ENCODE measurements around the gene ZNF747. TPM values are rescaled to one million over a fixed set of nuclear protein-coding genes. Genes with fewer than 3 reads are reported as not detected.
"Not testable (repeated sequence)": the region's sequence is repeated elsewhere in the genome, so short reads cannot be mapped to it uniquely, and the experiment has no call there.

ZNF747 gene
- total RNA-seq, 1 experiment from 2014 or later: 6.9 TPM

- DNase-seq (ENCODE audit: low read depth): no peak
Observed at GRCh38 chr16:30533748-30534367, 800 bp downstream of the ZNF747 start.

DNA sequence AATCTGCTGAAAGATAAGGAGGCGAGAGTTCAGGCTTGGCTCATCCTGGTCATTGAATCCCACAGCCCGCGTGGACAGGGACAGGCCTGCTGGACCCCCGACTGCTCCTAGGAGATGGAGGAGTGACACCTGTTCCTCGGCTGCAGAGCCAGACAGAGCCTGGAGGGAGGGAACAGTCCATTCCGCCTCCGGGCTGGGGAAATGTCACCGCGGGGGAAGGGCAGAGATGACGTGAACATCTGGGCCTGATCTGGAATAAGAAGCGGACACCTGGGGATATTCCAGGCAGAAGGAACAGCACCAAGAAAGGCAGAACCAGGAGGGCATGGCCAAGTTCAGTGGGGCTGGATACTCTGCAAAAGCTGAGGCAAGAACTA is 1.5 kb downstream of the ZNF747 start:
- DNase-seq (ENCODE audit: low read depth): no peak

- no peak for DNase-seq (ENCODE audit: low read depth)
Observed at GRCh38 chr16:30532285-30533145, 2.1 kb downstream of the ZNF747 start.

- no peak for DNase-seq (ENCODE audit: low read depth)
Observed at GRCh38 chr16:30530163-30531037, 4.3 kb downstream of the ZNF747 start.

GRCh38 chr16:30528799-30529457 is 5.7 kb downstream of the ZNF747 start:
- DNase-seq (ENCODE audit: low read depth): no peak

GRCh38 chr16:30527635-30528178 is 7.0 kb downstream of the ZNF747 start:
- peak; percentile 17 for DNase-seq (ENCODE audit: low read depth)

GRCh38 chr16:30526823-30527634 is 7.6 kb downstream of the ZNF747 start:
- DNase-seq (ENCODE audit: low read depth): peak; percentile 98

- DNase-seq (ENCODE audit: low read depth): no peak
Observed at GRCh38 chr16:30526137-30526822, 8.4 kb downstream of the ZNF747 start, which contains the start of gene ZNF768. Gene ZNF768 (minus strand): TSS chr16:30526566. CDS start chr16:30526413, 153 bp downstream.

- no peak for DNase-seq (ENCODE audit: low read depth)
Observed at GRCh38 chr16:30525844-30526136, 8.9 kb downstream of the ZNF747 start.

DNA sequence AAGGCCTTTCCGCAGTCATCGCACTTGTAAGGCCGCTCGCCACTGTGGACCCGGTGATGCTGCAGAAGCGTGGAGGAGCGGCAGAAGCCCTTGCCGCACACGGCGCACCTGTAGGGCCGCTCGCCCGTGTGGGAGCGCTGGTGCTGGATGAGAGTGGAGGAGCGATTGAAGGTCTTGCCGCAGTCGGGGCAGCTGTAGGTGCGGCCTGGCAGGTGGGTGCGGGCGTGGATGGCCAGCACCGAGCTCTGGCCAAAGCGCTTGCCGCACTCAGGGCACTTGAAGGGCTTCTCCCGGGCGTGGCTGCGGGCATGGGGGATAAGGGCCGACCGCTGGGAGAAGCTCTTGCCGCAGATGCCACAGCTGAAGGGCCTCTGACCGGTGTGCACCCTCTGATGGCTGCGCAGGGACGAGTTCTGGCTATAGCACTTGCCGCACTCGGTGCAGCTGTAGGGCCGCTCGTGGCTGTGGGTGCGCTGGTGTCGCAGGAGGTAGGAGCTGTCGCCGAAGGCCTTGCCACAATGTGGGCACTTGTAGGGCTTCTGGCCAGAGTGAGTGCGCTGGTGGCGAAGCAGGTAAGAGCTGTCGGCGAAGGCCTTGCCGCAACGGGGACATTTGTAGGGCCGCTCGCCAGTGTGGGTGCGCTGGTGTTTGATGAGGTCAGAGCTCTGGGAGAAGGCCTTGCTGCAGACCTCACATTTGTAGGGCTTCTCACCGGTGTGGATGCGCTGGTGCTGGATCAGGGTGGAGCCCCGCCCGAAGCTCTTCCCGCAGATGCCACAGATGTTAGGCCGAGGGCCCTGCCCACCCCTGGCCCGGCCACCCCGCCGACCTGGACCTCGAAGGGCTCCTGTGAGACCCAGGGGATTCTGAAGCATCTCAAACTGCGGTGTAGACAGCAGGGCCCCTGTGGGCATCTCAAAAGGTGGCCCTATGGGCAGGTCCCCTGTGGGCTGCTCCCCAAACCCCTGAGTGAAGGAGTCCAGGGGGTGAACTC is 9.8 kb downstream of the ZNF747 start:
- no peak for DNase-seq (ENCODE audit: low read depth)

GRCh38 chr16:30523768-30524574 is 10.7 kb downstream of the ZNF747 start:
- DNase-seq (ENCODE audit: low read depth): peak; percentile 19

- DNase-seq (ENCODE audit: low read depth): not testable (repeated sequence)
Observed at GRCh38 chr16:30522702-30523463, 11.8 kb downstream of the ZNF747 start.

DNA sequence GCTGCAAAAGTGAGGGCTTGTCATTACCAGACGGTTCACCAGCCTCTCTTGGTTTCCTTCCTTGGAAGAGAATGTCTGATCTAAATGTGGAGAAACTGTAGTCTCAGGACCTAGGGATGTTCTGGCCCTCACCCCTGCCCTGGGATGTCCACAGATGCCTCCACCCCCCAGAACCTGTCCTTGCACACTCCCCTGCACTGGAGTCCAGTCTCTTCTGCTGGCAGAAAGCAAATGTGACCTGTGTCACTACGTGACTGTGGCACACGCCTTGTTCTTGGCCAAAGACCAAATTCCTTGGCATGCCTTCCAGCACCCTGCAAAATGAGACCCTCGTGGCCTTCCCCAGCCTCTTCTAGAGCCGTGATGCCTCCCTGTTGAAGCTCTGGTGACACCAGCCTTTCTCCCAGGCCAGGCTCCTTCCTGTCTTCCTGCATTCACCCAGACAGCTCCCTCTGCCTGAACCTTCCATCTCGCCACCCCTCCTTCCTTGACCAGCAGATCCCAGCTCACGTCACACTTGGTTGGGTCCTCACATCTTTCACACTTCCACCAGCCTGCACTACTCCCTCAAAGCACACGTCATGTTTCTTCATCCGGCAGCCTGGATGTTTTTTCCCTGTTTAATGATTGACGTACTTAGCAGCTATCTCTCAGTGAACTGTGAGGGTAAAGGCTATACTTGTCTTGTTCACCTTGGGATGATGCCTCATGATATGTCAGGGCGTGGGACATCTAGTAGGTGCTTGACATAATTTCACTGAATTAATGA is 12.6 kb downstream of the ZNF747 start:
- no peak for DNase-seq (ENCODE audit: low read depth)

DNA sequence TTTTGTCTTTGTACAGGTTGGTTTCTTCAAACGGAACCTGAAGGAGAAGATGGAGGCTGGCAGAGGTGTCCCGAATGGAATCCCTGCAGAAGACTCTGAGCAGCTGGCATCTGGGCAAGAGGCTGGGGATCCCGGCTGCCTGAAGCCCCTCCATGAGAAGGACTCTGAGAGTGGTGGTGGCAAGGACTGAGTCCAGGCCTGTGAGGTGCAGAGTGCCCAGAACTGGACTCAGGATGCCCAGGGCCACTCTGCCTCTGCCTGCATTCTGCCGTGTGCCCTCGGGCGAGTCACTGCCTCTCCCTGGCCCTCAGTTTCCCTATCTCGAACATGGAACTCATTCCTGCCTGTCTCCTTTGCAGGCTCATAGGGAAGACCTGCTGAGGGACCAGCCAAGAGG is 13.2 kb downstream of the ZNF747 start:
- no peak for DNase-seq (ENCODE audit: low read depth)

DNA sequence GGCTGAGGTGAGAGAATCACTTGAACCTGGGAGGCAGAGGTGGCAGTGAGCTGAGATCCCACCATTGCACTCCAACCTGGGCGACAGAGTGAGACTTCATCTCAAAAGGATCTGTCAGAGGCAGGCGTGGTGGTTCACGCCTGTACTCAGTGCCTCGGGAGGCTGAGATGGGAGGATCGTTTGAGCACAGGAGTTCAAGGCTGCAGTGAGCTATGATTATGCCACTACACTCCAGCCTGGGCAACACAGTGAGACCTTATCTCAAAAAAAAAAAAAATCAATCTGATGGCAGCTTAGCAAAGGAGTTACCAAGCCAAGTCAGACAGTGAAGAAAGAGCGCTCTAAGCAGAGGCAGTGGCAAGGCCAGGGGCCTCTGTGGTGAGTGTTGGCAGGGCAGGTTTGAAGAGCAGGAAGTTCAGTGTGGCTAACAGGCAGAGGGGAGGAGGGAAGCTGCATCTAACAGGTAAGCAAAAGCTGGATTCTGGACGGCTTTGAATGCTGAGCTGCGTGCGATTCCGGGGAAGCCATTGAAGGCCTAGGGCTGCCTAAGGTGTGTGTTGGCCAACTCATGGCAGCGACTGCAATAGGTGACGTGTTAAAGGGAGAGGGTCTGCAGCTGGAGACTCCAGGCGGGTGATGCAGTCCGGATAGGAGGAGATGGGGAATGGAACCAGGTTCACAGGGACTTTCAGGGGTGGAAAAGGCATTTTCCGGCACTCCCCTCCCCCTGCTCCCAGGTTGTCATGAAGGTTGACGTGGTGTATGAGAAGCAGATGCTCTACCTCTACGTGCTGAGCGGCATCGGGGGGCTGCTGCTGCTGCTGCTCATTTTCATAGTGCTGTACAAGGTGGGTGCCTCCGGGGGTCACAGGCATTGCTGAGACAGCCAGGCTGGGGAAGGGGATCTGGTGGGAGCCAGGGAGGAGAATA is 15.3 kb downstream of the ZNF747 start:
- no peak for DNase-seq (ENCODE audit: low read depth)
